NCI-H2171 (cell line): ENCODE results near the gene CEP112.

Experiments
- DNase-seq: peaks from one replicate; lab custom pipeline; 2025; lab: John Stamatoyannopoulos, UW

The CEP112 gene

DNA sequence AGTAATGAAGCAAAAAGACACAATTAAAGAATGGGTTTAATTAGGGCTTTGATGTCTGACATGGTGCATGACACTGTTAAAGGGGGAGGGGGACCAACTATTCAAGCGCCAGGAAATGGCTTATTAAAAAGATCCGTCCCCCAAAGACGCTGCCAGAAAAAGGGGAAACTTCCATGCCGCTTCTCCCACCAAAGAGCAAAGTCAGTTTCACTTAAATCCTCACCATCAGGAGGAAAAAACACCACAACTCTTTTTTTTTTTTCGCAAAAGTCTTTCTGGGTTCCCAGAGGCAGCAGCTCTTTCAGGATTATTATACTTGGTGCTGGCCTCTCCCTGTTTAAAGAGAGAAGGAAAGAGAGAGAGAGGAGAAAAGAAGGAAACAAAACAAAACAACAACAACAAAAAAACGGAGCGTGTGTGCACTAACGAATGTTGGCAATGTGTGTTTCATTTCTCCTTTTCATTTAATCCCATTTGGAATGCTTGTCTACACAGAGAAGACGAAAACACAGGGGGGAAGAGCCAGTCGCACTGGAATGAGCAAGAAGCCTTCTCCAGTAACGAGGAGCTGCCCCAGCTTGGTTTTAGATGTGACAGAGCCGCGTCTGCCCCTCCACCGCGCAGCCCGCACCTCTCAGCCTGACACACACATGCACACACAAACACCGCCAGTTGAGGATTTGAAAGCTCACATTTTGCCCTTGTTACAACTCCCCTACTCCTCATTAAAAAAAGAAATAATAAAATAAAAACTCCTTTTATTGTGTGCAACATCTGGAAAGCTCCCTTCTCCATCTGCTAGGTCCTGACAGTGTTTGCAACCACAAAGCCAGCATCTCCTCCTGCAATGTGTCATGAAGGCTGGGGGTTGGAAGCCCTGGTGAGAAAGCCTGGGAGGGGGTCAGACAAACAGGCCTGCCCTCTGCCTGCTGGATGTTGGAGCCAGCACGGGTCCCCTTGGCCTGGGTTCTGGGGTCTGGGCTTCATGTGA, 597.8 kb downstream of the CEP112 start:
- no peak for DNase-seq

DNA sequence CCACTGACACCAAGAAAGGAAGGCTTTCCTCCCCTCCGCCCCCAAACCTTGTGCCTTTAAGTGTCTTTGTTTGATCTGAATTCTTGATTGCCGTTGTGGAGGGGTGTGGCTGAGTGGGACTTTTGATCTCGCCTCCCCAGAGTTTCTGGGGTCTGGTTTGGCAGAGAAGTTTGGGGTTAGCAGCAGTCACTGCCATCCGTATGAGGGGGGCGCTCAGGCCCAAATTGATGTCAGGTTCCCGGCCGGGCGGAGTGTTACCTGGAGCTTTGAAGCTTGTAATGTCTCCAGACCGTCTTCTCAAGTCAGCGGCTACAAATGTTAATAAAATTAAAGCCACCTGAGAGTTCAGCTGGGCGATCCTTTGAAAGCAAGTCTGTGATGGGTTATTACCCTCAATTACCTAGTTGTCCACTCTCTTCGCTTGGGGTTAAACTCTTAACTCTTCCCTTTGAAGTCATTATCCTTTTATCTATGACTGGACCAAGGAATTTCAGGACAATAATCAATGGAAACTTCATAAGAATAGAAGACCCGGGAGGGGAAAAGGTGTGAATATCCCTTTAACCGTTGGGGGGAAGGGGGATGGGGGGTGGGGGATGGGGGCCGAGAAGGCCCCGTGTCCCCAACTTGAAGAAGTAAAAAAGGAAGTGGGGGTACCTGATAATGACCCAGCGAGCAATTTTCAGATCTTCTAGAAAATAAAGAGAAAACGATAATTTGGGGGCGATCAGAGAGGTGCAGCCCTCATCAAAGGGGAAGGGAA, 598.7 kb downstream of the CEP112 start:
- DNase-seq: no peak

DNA sequence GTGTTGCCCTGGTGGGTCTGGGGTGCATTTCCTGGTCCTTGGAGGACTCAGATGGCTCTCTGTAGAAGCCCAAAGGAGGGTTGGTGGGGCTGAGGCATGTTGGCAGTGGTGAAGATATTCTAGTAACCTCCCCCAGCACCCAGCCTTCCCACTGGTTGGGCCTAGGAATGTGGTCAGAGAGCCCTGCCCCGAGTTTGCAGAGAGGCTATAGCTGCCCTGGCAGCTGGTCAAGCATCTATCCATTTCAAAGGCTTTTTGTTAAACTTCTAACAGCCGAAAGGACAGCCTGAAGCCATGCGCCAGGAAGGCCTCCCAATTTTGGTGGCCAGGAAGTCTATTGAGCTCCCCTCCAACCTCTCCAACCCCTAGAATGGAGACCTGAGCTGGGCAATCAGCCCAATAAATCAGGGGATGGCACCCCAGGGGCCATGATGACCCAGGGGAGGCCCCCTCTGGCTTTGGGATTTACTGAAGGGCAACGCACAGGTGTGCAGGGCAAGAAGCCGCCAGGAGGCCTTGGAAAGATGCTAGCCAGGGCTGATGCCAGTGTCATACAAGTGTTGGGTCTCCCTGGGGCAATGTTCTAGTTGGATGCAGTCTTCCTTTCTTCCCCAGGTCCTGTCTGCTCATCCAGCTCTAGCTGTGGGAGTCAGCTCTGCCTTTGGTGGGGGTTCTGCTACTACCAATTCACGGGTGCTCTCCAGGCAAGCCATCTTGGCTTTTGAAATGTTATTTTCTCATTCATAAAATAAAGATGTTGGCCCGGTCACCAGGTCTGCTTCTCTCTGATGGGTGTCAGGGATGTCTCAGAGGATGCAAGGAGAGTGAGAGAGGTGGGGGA, 599.6 kb downstream of the CEP112 start:
- no peak for DNase-seq

DNA sequence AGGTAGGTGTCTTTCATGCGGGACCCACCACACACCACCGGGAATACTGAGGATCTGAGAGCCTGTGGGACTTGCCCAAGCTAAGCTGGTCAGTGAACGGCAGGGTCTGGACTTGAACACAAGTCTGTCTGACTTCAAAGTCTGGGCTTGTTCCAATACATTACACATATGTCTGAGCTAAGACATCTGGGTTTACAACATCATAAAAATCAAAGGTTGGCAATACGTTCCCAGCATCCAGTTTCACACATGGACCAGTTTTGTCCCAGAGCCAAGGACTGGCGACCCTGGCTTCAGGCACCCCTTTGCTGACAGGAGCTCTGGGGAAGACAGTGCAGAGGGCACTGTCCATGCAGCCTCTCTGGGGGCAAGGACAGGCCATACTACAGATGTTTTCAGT, 602.6 kb downstream of the CEP112 start:
- no peak for DNase-seq

DNA sequence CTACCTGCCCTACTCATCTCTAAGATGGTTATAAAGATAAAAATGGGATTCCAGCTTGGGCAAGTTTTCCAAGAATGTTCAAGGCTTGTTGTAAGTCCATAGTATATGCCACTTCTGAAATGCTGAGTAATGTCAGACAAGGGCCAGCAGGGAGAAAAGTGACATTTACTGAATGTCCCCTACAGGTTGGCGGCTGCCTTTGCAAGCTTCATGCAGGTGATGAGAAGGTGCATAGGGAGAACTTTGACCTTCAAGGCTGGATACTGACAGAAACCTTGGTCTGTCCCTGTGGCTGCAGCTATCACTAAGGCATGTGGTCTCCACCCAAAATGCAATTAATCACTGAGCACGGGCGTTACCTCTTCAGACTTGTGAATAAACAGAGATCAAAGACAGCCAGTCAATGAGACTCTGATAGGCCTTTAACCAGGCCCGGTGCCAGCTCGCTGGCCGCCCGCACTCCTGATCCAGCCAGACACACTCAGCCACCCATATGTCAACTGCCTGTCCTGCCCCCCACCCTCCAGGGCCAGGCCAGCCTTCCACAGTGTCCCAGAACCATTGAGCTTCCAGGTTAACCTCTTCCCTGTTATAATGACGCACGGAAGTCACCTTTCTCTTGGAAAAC, 603.6 kb downstream of the CEP112 start:
- DNase-seq: no peak

DNA sequence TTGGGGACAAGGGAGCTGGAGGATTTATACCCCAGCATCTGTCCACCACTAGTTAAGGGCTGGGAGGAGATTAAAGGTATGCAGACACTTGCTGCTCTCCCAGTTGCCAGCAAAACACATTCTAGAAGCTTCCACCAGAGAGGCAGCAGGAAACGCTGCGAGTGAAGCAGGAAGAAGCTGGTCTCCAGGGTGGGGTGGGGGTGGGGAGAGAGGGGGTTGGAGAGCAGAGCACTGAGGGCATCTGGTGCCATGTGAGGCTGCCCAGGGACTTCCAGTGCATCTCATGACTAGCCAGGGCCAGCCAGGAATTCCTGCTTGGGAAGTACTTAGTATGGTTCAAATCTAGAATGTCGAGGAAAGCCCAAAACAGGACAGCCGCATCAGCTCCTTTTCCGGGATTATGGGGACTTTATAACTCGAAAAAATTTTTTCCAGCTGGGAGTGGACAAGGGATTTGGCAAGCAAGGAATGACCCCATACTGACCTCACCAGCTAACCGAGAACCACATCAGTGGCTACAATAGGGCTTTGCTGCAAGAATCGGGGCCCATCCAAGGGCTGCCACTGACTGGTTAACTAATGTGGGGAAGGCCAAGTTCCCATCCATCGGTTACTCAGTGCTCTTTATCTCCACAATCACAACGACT, 604.3 kb downstream of the CEP112 start:
- no peak for DNase-seq

DNA sequence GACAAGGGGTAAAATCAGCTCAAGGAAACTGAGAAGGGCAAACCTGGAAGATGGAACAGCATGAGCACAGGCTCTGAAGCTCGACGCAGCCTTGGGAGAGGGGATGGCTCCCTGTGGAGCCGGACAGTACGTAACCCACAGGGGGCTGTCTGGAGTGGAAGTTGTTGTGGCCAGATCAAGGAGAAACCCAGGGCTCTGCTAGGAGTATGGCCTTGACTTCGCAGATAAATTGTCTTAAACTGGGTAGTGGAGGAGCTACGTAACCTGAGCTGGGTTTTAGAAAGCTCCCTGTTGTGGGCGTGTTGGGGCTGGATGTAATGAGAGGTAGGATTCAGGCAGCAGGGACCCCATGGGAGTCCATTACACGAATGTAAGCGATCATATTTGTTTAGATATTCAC, 605.0 kb downstream of the CEP112 start:
- peak; percentile 64 for DNase-seq
